ENCODE data around the gene APLF.

DNA sequence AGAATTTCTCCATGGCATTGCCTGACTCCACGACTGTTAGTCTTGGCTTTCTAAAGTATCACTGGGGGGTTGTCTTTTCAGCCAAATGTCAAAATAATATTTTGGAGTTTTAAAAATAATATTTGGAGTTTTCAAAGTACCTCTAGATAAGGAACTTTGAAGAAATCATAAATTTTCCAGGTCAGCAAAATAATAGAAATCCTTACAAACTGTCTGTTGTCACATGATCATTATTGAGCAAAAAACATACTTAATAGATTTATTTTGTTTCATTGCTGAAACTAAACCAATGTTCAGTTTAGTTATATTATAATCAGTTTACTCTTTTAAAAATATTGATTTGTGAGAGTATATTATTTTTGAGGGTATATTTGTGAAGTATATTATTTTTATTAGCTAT is 85.7 kb downstream of the APLF start:
- TF ChIP-seq, protein P1, sequence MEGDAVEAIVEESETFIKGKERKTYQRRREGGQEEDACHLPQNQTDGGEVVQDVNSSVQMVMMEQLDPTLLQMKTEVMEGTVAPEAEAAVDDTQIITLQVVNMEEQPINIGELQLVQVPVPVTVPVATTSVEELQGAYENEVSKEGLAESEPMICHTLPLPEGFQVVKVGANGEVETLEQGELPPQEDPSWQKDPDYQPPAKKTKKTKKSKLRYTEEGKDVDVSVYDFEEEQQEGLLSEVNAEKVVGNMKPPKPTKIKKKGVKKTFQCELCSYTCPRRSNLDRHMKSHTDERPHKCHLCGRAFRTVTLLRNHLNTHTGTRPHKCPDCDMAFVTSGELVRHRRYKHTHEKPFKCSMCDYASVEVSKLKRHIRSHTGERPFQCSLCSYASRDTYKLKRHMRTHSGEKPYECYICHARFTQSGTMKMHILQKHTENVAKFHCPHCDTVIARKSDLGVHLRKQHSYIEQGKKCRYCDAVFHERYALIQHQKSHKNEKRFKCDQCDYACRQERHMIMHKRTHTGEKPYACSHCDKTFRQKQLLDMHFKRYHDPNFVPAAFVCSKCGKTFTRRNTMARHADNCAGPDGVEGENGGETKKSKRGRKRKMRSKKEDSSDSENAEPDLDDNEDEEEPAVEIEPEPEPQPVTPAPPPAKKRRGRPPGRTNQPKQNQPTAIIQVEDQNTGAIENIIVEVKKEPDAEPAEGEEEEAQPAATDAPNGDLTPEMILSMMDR (IDR thresholded peaks at IDR 0.05; ENCODE audit: insufficient read depth, low read depth, low read length): no peak
- TF ChIP-seq EZH2 (IDR thresholded peaks at IDR 0.05; ENCODE audit: insufficient read depth, low read length): no peak
